Germinal center (tissue), 1 donor: ENCODE results near the gene CD300LF.

Source experiments
- DNase-seq: peaks from one replicate; pipeline ENCODE4 v3.0.0; 2012; ENCODE audit warnings: mixed read lengths, low spot score

Gene CD300LF

DNA sequence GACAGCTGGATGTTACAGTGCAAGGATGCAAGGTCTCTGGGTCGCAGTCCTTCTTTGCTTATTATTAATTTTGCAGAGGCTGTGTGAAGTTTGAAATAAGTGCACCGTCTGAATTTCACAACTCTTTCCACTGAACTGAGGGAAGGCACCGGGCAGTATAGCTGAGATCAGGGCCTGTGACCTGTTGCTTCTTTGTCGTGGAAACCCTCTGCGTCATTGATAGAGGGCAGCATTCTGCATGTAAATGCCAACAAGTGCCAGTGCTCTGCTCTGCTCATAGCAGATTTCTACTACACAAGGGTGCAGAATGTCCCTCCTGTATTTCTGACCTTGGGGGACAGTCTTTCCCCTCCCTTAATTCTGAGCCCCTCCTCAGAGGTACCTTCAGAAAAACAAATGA lies 26.0 kb downstream of the CD300LF start:
- no peak for DNase-seq

- DNase-seq = no peak
These were observed 30.1 kb downstream of the CD300LF start for GRCh38 chr17:74682471-74683190.

- DNase-seq = no peak
These were observed 30.7 kb downstream of the CD300LF start for GRCh38 chr17:74682028-74682427.

GRCh38 chr17:74680941-74681340 lies 31.8 kb downstream of the CD300LF start:
- no peak for DNase-seq

GRCh38 chr17:74680213-74680612 lies 32.5 kb downstream of the CD300LF start:
- no peak for DNase-seq

GRCh38 chr17:74679374-74679773 lies 33.3 kb downstream of the CD300LF start:
- no peak for DNase-seq

DNA sequence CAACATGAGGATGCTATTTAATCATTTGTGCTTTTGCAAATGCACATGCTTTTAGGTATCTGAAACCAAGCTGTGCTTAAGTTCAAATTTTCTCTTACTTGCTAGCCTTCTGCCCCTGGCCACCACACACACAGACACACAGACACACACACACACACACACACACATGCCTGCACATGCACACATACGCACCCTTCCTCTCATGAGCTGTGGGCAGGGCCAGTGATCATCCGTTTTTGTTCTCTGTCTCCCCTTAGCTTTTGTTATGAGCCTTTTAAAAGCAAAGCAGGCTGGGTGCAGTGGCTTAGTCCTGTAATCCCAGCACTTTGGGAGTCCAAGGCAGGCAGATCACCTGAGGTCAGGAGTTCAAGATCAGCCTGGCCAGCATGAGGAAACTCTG lies 34.2 kb downstream of the CD300LF start:
- DNase-seq = no peak

DNA sequence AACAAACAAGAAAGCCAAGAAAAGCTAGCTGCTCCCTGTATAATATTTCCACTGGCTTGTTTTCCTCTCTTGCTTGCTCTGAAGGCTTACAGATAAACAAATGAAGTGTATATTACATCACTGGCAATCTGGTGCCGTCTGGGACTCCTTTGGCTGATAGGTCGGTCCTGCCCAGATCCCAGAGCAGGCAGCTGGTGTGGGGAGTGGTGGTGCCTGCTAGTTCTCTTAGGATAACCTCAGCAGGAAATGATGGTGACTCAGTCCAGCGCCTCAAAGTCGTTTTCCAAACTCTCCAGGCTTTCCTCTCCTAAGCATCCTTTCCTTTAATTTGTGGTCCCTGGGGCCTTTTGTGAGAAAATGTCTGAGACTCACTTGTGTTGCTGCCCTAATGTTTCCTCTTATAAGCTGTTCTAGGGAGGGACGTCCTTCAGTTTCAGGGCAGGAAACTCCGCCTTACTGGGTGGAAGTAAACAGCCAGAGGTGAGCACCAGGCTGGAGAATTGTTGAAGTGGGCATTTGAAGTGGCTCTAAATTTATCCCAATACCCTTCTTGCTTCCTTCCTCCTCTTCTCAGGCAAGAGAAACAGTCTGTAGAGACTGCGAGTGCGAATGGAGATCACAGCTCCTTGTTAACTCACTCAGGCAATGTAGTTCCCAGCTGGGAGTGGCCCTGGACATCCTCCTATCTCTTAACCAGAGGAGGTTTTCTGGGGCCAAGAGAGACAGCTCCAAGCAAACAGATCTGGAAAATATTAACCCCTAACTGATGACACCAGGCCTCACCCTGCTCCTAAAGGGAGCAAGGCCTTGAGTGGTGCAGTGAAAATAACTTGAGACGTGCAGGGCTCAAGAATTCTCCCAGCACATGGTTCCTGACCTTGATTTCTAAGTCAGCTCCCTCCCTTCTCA lies 34.9 kb downstream of the CD300LF start:
- DNase-seq = no peak

- DNase-seq = peak; percentile 55
These were observed 41.5 kb downstream of the CD300LF start for GRCh38 chr17:74671031-74671771.

GRCh38 chr17:74670329-74670728 lies 42.4 kb downstream of the CD300LF start:
- DNase-seq = no peak

- DNase-seq = no peak
These were observed 49.2 kb downstream of the CD300LF start for GRCh38 chr17:74663561-74663960.

- DNase-seq = no peak
These were observed 52.8 kb downstream of the CD300LF start for GRCh38 chr17:74659889-74660288.

- DNase-seq = no peak
These were observed 54.1 kb downstream of the CD300LF start for GRCh38 chr17:74658620-74659019.

DNA sequence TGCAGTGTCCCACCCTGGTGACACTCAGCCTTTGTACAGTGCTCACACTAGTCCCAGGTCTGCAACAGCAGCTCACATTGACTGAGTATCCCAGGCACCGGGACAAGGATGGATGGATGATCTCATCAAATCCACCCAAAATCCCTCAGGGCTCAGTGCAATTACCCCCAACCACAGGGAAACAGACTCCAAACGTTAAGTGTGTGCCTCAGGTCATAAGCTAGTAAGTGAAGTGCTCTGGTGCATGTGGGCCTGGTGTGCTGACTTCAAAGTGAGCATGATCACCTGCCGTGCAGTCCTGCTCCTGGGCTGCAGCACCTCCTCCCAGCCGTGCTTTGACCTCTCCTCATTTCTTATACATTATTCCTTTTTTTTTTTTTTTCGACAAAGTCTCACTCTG lies 58.0 kb downstream of the CD300LF start:
- DNase-seq = no peak

- no peak for DNase-seq
These were observed 60.7 kb downstream of the CD300LF start for GRCh38 chr17:74652020-74652419.

DNA sequence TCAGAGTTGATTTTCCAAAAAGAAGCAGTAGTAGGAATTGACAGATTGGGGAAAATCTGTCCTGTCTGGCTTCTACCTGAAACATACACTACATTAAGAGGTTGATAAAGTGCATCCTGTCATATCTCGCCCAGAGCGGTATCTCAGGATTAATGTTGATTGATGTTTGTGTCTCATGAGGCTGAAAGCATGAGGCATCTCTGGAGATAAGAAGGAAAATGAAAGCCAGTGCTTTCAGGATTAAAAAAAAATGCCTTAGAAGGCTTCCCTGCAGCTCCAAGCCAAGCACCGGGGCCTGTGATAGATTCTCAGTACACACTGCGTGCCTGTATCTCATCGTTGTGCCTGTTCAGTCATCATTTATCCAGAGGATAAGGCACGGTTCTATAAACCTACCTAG lies 62.8 kb downstream of the CD300LF start:
- no peak for DNase-seq

- no peak for DNase-seq
These were observed 64.7 kb downstream of the CD300LF start for GRCh38 chr17:74647871-74648672.

DNA sequence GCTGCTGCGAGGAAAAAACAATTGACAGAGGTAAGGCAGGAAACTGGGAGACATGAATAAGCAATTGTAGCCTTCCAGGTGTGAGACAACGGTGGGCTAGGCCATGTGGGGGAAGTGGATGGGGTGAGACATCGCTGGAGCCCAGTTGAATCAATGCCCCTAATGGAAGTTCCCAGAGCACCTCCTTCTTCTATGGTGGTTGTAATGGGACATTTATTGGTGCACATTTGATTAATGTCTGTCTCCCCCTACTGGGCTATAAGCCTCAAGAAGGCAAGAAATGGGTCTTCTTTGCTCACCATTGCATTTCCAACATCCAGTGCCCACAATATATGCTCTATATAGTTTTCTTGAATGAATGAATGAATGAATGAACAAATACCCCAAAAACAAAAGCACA lies 66.5 kb downstream of the CD300LF start:
- no peak for DNase-seq

DNA sequence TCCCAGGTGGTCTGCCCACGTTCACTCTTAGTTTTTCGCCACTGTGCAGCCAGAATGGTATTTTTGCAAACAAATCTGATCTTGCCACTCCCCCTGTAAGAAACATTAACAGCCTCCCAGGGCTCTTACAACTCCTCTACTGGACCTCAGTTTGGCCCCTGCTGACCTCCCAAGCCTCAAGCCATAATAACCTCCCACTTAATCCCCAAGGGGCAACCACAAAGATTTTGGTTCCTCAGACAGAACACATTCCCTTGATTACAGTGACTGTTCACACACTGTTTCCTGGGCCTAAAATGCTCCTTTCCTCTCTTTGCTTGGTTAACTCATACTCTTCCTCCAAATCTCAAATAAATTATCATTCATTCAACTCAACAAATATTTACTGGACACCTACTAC lies 67.7 kb downstream of the CD300LF start:
- no peak for DNase-seq

DNA sequence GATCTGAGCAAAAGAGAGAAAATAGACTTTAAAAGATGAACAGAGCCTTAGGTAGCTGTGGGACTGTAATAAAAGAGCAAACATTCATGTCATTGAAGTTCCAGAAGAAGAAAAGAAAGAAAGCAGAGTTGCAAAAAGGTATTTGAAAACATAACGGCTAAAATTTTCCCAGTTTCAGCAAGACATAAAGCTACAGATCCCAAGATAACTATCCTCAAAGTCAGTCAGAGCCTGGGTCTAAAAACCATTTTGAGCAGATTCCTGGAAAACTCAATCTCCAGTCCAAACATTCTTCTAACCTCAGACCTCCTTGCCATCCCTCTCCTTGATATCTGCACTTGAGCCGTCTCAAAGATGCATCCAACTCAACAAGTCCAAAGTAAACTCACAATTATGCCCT lies 68.3 kb downstream of the CD300LF start:
- DNase-seq = no peak
